Smooth muscle cell (in vitro differentiated cells): ENCODE results near the gene STK32A. TPM values are rescaled to one million over a fixed set of nuclear protein-coding genes. Genes with fewer than 3 reads are reported as not detected.

Source experiments
- DNase-seq: peaks from one replicate; lab custom pipeline; 2025; ENCODE audit not compliant: unreplicated experiment; lab: John Stamatoyannopoulos, UW
- H2AFZ ChIP-seq: fragments of 200-600 bp; sonication (generic); 2 replicates; pipeline ENCODE4 v1.6.0; 2016; ENCODE audit warnings: antibody characterized with exemption, low read depth, mild to moderate bottlenecking
- H3F3A ChIP-seq: fragments of 200-600 bp; sonication (generic); 2 replicates; pipeline ENCODE4 v1.6.0; 2017; ENCODE audit warnings: antibody characterized with exemption, low read depth
- H3K27ac ChIP-seq: fragments of 200-600 bp; sonication (generic); 2 replicates; pipeline ENCODE4 v1.5.1; 2016; ENCODE audit warnings: low read depth, mild to moderate bottlenecking
- H3K27me3 ChIP-seq: fragments of 200-600 bp; sonication (generic); 2 replicates; pipeline ENCODE4 v1.6.1; 2016; ENCODE audit warnings: low read depth, mild to moderate bottlenecking
- H3K36me3 ChIP-seq: fragments of 200-600 bp; sonication (generic); 2 replicates; pipeline ENCODE4 v1.5.1; 2016; ENCODE audit warnings: low read depth
- H3K4me1 ChIP-seq: fragments of 200-600 bp; sonication (generic); 2 replicates; pipeline ENCODE4 v1.5.1; 2016; ENCODE audit warnings: low read depth
- H3K4me2 ChIP-seq: fragments of 200-600 bp; sonication (generic); 2 replicates; pipeline ENCODE4 v1.6.0; 2016; ENCODE audit warnings: mild to moderate bottlenecking
- H3K4me3 ChIP-seq: fragments of 200-600 bp; sonication (generic); 2 replicates; pipeline ENCODE4 v1.5.1; 2016; ENCODE audit warnings: mild to moderate bottlenecking
- H3K79me2 ChIP-seq: fragments of 200-600 bp; sonication (generic); 2 replicates; pipeline ENCODE4 v1.6.0; 2016; ENCODE audit warnings: low read depth, mild to moderate bottlenecking
- H3K9ac ChIP-seq: fragments of 200-600 bp; sonication (generic); 2 replicates; pipeline ENCODE4 v1.6.0; 2016; ENCODE audit warnings: low read depth
- H3K9me3 ChIP-seq: fragments of 200-600 bp; sonication (generic); replicated peaks from 2 replicates; pipeline ENCODE4 v1.5.1; 2016; ENCODE audit warnings: low read depth
- H4K20me1 ChIP-seq: fragments of 200-600 bp; sonication (generic); 2 replicates; pipeline ENCODE4 v1.6.0; 2016; ENCODE audit warnings: low read depth
- WGBS: methylation state at CpG from one replicate; pipeline ENCODE4 v1.1.7; 2016; ENCODE audit warnings: low lambda C conversion rate; 5-methylcytosine and 5-hydroxymethylcytosine counted together
- polyA plus RNA-seq: library from polyadenylated mRNA; unstranded; fragments of >200 nt; fragmentation: Nextera tagmentation; extraction: Ambion mirVana; gene quantifications from 2 replicates; pipeline ENCODE4 v1.2.1, GENCODE V29; 2016
- total RNA-seq: library from RNA; depleted of rRNA; stranded (reverse); fragments of >200 nt; gene quantifications from 2 replicates; pipeline ENCODE4 v1.2.3, GENCODE V29; 2014
- TF ChIP-seq, protein P1 (sequence below): fragments of 200-600 bp; sonication (generic); IDR thresholded peaks from 2 replicates; pipeline ENCODE4 v1.5.1; 2017; ENCODE audit warnings: borderline replicate concordance, mild to moderate bottlenecking, antibody characterized with exemption; ENCODE audit not compliant: insufficient read depth, poor library complexity, severe bottlenecking

STK32A gene
- total and polyA plus RNA-seq, 2 experiments from 2014 or later, result 0.21 to 1.1 TPM

DNA sequence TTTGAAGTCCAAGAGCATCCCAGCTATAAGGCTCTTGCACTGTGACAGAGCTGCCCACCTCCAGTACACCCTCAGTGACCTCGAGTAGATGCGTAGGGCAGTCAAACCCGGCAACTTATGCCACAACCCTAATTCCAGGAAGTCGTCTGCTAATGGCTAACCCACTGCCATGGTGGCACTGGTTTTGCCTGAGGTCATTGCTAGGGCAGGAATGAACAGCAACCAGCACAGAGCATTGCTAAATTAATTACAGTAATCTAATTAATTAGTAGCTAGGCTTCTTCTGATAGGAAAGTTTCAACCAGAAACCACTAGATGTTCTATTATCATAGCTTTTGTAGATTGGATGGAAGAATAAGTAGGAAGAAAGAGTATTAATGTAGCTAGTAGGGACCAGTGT, 152.3 kb downstream of the STK32A start:
- H3K4me3 ChIP-seq, result no peak overlapping the region
- peaks cover 55% of the 10 kb centered on the region for H3K4me1 ChIP-seq
- H3F3A ChIP-seq, result peaks cover 15% of the 10 kb centered on the region
- H3K9me3 ChIP-seq, result no peaks in the 10 kb centered on the region
- H3K27me3 ChIP-seq, result no peaks in the 10 kb centered on the region
- TF ChIP-seq, protein P1, sequence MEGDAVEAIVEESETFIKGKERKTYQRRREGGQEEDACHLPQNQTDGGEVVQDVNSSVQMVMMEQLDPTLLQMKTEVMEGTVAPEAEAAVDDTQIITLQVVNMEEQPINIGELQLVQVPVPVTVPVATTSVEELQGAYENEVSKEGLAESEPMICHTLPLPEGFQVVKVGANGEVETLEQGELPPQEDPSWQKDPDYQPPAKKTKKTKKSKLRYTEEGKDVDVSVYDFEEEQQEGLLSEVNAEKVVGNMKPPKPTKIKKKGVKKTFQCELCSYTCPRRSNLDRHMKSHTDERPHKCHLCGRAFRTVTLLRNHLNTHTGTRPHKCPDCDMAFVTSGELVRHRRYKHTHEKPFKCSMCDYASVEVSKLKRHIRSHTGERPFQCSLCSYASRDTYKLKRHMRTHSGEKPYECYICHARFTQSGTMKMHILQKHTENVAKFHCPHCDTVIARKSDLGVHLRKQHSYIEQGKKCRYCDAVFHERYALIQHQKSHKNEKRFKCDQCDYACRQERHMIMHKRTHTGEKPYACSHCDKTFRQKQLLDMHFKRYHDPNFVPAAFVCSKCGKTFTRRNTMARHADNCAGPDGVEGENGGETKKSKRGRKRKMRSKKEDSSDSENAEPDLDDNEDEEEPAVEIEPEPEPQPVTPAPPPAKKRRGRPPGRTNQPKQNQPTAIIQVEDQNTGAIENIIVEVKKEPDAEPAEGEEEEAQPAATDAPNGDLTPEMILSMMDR, result no peak
- H2AFZ ChIP-seq, result no peak overlapping the region
- H3K9ac ChIP-seq, result no peak overlapping the region
- H4K20me1 ChIP-seq, result no peaks in the 10 kb centered on the region
- no peaks in the 10 kb centered on the region for H3K36me3 ChIP-seq
- no peak for DNase-seq
- no peak overlapping the region for H3K27ac ChIP-seq
- WGBS, result 72% methylated on average over 4 of the region's 4 CpGs
- H3K79me2 ChIP-seq, result peaks cover 3% of the 10 kb centered on the region
- no peak overlapping the region for H3K4me2 ChIP-seq

GRCh38 chr5:147388184-147389108, 153.6 kb downstream of the STK32A start:
- H3K27ac ChIP-seq, result peak overlapping the region; percentile 10
- no peaks in the 10 kb centered on the region for H3K27me3 ChIP-seq
- no peak overlapping the region for H3K4me3 ChIP-seq
- no peaks in the 10 kb centered on the region for H4K20me1 ChIP-seq
- H3K9ac ChIP-seq, result no peak overlapping the region
- peaks cover 25% of the 10 kb centered on the region for H3F3A ChIP-seq
- no peak for DNase-seq
- H3K4me1 ChIP-seq, result peaks cover 44% of the 10 kb centered on the region
- WGBS, result 57% methylated on average over 7 of the region's 7 CpGs
- H3K9me3 ChIP-seq, result no peaks in the 10 kb centered on the region
- peaks cover 3% of the 10 kb centered on the region for H3K79me2 ChIP-seq
- no peak overlapping the region for H2AFZ ChIP-seq
- H3K36me3 ChIP-seq, result no peaks in the 10 kb centered on the region
- TF ChIP-seq, protein P1, result no peak
- peak overlapping the region; percentile 4 for H3K4me2 ChIP-seq

- 23% methylated on average over 3 of the region's 3 CpGs for WGBS
- no peak for DNase-seq
- TF ChIP-seq, protein P1, result no peak
- Histone ChIP-seq H3K4me1 (peaks cover 33% of the 10 kb centered on the region), H3K9ac (no peak overlapping the region), H3K27ac (peak overlapping the region; percentile 22), H3K4me2 (peak overlapping the region; percentile 37), H4K20me1 (no peaks in the 10 kb centered on the region), H2AFZ (no peak overlapping the region), H3K27me3 (no peaks in the 10 kb centered on the region), H3K36me3 (no peaks in the 10 kb centered on the region), H3K79me2 (no peaks in the 10 kb centered on the region), H3K9me3 (no peaks in the 10 kb centered on the region), H3F3A (peaks cover 26% of the 10 kb centered on the region), H3K4me3 (no peak overlapping the region)
Observed at GRCh38 chr5:147390654-147391225, 155.9 kb downstream of the STK32A start.
